HEK293 (cell line): Measurements from ENCODE around the gene CNKSR3.

ENCODE experiments used
- GLI2 ChIP-seq: fragments of 450-650 bp; formaldehyde crosslinking; IDR thresholded peaks from 2 replicates; pipeline ENCODE4; 2017; ENCODE audit warnings: missing biosample characterization, missing genetic modification characterization, low read depth, borderline replicate concordance
- HOXD13 ChIP-seq: sonication (generic); formaldehyde crosslinking; IDR thresholded peaks from 2 replicates; pipeline ENCODE4 v1.8.0; 2022; ENCODE audit warnings: missing genetic modification reagents, borderline replicate concordance
- KLF10 ChIP-seq: fragments of 450-650 bp; IDR thresholded peaks from 2 replicates; pipeline ENCODE4 v1.5.1; 2018; ENCODE audit warnings: missing biosample characterization, mild to moderate bottlenecking, missing genetic modification characterization
- KLF8 ChIP-seq: fragments of 450-650 bp; formaldehyde crosslinking; IDR thresholded peaks from 2 replicates; pipeline ENCODE4 v1.5.1; 2016; ENCODE audit warnings: missing biosample characterization, missing genetic modification characterization
- MEIS1 ChIP-seq: sonication (generic); formaldehyde crosslinking; IDR thresholded peaks from 2 replicates; pipeline ENCODE4 v1.8.1; 2022; ENCODE audit warnings: missing genetic modification reagents, mild to moderate bottlenecking, borderline replicate concordance
- REPIN1 ChIP-seq: fragments of 450-650 bp; formaldehyde crosslinking; IDR thresholded peaks from 2 replicates; pipeline ENCODE4 v1.5.1; 2017; ENCODE audit warnings: missing biosample characterization, missing genetic modification characterization, low read depth
- YY2 ChIP-seq: fragments of 450-650 bp; formaldehyde crosslinking; IDR thresholded peaks from 2 replicates; pipeline ENCODE4 v1.5.1; 2016; ENCODE audit warnings: missing biosample characterization, missing genetic modification characterization
- ZBTB1 ChIP-seq: fragments of 450-650 bp; formaldehyde crosslinking; IDR thresholded peaks from 2 replicates; pipeline ENCODE4 v1.5.1; 2016; ENCODE audit warnings: missing biosample characterization, missing genetic modification characterization
- ZBTB21 ChIP-seq: fragments of 450-650 bp; formaldehyde crosslinking; IDR thresholded peaks from 2 replicates; pipeline ENCODE4 v1.5.1; 2017; ENCODE audit warnings: missing biosample characterization, missing genetic modification characterization
- ZNF140 ChIP-seq: fragments of 450-650 bp; formaldehyde crosslinking; IDR thresholded peaks from 2 replicates; pipeline ENCODE4 v1.5.1; 2016; ENCODE audit warnings: missing biosample characterization, missing genetic modification characterization
- ZNF184 ChIP-seq: fragments of 450-650 bp; IDR thresholded peaks from 2 replicates; pipeline ENCODE4 v1.5.1; 2018; ENCODE audit warnings: missing biosample characterization, mild to moderate bottlenecking, missing genetic modification characterization
- ZNF19 ChIP-seq: fragments of 450-650 bp; formaldehyde crosslinking; IDR thresholded peaks from 2 replicates; pipeline ENCODE4; 2016; ENCODE audit warnings: missing biosample characterization, missing genetic modification characterization, low read depth
- ZNF2 ChIP-seq: fragments of 450-650 bp; formaldehyde crosslinking; IDR thresholded peaks from 2 replicates; pipeline ENCODE4 v1.5.1; 2016; ENCODE audit warnings: missing biosample characterization, missing genetic modification characterization
- ZNF214 ChIP-seq: fragments of 450-650 bp; formaldehyde crosslinking; IDR thresholded peaks from 2 replicates; pipeline ENCODE4 v1.5.1; 2017; ENCODE audit warnings: missing biosample characterization, mild to moderate bottlenecking, missing genetic modification characterization, borderline replicate concordance
- ZNF23 ChIP-seq: fragments of 450-650 bp; formaldehyde crosslinking; IDR thresholded peaks from 2 replicates; pipeline ENCODE4 v1.5.1; 2016; ENCODE audit warnings: missing biosample characterization, missing genetic modification characterization, borderline replicate concordance
- ZNF266 ChIP-seq: fragments of 450-650 bp; formaldehyde crosslinking; IDR thresholded peaks from 2 replicates; pipeline ENCODE4 v1.5.1; 2016; ENCODE audit warnings: missing biosample characterization, missing genetic modification characterization, low read depth
- ZNF350 ChIP-seq: fragments of 450-650 bp; formaldehyde crosslinking; IDR thresholded peaks from 2 replicates; pipeline ENCODE4 v1.5.0; 2017; ENCODE audit warnings: missing biosample characterization, mild to moderate bottlenecking, missing genetic modification characterization
- ZNF510 ChIP-seq: fragments of 450-650 bp; formaldehyde crosslinking; IDR thresholded peaks from 2 replicates; pipeline ENCODE4 v1.5.1; 2018; ENCODE audit warnings: mild to moderate bottlenecking, missing genetic modification characterization, missing biosample characterization; ENCODE audit not compliant: insufficient replicate concordance
- ZNF571 ChIP-seq: fragments of 450-650 bp; formaldehyde crosslinking; IDR thresholded peaks from 2 replicates; pipeline ENCODE4 v1.5.0; 2017; ENCODE audit warnings: missing biosample characterization, missing genetic modification characterization
- ZNF654 ChIP-seq: fragments of 450-650 bp; formaldehyde crosslinking; IDR thresholded peaks from 2 replicates; pipeline ENCODE4 v1.5.1; 2016; ENCODE audit warnings: low read depth, missing biosample characterization, missing genetic modification characterization
- TF ChIP-seq, protein P1 (sequence below): fragments of 450-650 bp; formaldehyde crosslinking; IDR thresholded peaks from 2 replicates; pipeline ENCODE4 v1.5.1; 2016; ENCODE audit warnings: missing biosample characterization, missing genetic modification characterization, borderline replicate concordance
- TF ChIP-seq, protein P2 (sequence below): fragments of 450-650 bp; formaldehyde crosslinking; IDR thresholded peaks from 2 replicates; pipeline ENCODE4; 2016; ENCODE audit warnings: missing biosample characterization, missing genetic modification characterization
- TF ChIP-seq, protein P3 (sequence below): fragments of 450-650 bp; formaldehyde crosslinking; IDR thresholded peaks from 2 replicates; pipeline ENCODE4 v1.5.0; 2017; ENCODE audit warnings: missing biosample characterization, missing genetic modification characterization, borderline replicate concordance
- TF ChIP-seq, protein P4 (sequence below): fragments of 450-650 bp; formaldehyde crosslinking; IDR thresholded peaks from 2 replicates; pipeline ENCODE4 v1.5.1; 2016; ENCODE audit warnings: missing biosample characterization, missing genetic modification characterization
- TF ChIP-seq, protein P5 (sequence below): fragments of 450-650 bp; formaldehyde crosslinking; IDR thresholded peaks from 2 replicates; pipeline ENCODE4 v1.5.1; 2016; ENCODE audit warnings: missing biosample characterization, missing genetic modification characterization
- TF ChIP-seq, protein P6 (sequence below): fragments of 450-650 bp; formaldehyde crosslinking; IDR thresholded peaks from 2 replicates; pipeline ENCODE4 v1.5.1; 2017; ENCODE audit warnings: missing biosample characterization, missing genetic modification characterization

The CNKSR3 gene

DNA sequence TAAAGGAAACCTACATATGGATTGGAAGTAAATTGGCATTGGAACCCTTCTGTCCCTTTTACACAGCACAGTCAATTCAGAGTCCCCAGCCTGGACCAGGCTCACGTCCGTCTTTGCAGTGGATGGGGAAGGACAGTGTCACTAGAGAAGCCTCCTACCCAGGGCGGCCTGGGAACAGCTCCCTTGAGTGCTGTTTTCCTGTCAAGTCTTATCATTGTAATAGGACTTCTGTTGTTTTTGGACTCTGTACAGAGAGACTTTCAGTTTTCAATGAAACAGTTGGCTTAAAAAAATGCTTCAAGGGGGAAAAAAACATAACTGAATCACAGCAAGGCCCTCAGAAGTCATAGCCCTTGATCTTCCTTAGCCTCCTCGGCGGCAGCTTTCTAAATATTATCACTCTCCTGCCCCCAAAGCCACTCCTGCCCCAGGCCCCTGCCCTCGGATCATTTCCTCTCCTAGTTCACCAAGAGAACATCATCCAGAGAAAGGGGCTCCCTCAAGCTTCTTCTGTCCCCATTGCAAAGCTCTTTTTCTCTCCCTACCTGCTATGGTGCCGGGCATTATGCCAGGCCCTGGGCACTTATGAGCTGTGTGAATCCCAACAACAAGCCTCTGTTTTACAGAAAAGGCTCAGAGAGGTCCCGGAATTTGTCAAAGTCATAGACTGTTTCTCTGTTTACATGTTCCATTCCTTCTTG, 37.8 kb upstream of the CNKSR3 start (continued):
- TF ChIP-seq, protein P1, sequence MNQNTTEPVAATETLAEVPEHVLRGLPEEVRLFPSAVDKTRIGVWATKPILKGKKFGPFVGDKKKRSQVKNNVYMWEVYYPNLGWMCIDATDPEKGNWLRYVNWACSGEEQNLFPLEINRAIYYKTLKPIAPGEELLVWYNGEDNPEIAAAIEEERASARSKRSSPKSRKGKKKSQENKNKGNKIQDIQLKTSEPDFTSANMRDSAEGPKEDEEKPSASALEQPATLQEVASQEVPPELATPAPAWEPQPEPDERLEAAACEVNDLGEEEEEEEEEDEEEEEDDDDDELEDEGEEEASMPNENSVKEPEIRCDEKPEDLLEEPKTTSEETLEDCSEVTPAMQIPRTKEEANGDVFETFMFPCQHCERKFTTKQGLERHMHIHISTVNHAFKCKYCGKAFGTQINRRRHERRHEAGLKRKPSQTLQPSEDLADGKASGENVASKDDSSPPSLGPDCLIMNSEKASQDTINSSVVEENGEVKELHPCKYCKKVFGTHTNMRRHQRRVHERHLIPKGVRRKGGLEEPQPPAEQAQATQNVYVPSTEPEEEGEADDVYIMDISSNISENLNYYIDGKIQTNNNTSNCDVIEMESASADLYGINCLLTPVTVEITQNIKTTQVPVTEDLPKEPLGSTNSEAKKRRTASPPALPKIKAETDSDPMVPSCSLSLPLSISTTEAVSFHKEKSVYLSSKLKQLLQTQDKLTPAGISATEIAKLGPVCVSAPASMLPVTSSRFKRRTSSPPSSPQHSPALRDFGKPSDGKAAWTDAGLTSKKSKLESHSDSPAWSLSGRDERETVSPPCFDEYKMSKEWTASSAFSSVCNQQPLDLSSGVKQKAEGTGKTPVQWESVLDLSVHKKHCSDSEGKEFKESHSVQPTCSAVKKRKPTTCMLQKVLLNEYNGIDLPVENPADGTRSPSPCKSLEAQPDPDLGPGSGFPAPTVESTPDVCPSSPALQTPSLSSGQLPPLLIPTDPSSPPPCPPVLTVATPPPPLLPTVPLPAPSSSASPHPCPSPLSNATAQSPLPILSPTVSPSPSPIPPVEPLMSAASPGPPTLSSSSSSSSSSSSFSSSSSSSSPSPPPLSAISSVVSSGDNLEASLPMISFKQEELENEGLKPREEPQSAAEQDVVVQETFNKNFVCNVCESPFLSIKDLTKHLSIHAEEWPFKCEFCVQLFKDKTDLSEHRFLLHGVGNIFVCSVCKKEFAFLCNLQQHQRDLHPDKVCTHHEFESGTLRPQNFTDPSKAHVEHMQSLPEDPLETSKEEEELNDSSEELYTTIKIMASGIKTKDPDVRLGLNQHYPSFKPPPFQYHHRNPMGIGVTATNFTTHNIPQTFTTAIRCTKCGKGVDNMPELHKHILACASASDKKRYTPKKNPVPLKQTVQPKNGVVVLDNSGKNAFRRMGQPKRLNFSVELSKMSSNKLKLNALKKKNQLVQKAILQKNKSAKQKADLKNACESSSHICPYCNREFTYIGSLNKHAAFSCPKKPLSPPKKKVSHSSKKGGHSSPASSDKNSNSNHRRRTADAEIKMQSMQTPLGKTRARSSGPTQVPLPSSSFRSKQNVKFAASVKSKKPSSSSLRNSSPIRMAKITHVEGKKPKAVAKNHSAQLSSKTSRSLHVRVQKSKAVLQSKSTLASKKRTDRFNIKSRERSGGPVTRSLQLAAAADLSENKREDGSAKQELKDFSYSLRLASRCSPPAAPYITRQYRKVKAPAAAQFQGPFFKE (tag by site-specific recombination), result no peak
- TF ChIP-seq KLF8 (tag by site-specific recombination), result peak; percentile 82
- TF ChIP-seq, protein P2, sequence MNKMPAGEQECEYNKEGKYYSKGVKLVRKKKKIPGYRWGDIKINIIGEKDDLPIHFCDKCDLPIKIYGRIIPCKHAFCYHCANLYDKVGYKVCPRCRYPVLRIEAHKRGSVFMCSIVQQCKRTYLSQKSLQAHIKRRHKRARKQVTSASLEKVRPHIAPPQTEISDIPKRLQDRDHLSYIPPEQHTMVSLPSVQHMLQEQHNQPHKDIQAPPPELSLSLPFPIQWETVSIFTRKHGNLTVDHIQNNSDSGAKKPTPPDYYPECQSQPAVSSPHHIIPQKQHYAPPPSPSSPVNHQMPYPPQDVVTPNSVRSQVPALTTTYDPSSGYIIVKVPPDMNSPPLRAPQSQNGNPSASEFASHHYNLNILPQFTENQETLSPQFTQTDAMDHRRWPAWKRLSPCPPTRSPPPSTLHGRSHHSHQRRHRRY (tag by site-specific recombination), result no peak
- TF ChIP-seq ZNF214 (tag by site-specific recombination), result no peak; the same call in 1 of the 2 replicates
- TF ChIP-seq MEIS1 (CRISPR knock-in tag), result no peak
- peak; percentile 6 for TF ChIP-seq ZNF510 (tag by site-specific recombination)
- no peak for TF ChIP-seq ZNF23 (tag by site-specific recombination)
- no peak for TF ChIP-seq REPIN1 (tag by site-specific recombination)
- TF ChIP-seq ZNF571, result no peak
- TF ChIP-seq ZNF654 (tag by site-specific recombination), result no peak
- peak; percentile 71 for TF ChIP-seq KLF10 (tag by site-specific recombination)
- TF ChIP-seq, protein P3, sequence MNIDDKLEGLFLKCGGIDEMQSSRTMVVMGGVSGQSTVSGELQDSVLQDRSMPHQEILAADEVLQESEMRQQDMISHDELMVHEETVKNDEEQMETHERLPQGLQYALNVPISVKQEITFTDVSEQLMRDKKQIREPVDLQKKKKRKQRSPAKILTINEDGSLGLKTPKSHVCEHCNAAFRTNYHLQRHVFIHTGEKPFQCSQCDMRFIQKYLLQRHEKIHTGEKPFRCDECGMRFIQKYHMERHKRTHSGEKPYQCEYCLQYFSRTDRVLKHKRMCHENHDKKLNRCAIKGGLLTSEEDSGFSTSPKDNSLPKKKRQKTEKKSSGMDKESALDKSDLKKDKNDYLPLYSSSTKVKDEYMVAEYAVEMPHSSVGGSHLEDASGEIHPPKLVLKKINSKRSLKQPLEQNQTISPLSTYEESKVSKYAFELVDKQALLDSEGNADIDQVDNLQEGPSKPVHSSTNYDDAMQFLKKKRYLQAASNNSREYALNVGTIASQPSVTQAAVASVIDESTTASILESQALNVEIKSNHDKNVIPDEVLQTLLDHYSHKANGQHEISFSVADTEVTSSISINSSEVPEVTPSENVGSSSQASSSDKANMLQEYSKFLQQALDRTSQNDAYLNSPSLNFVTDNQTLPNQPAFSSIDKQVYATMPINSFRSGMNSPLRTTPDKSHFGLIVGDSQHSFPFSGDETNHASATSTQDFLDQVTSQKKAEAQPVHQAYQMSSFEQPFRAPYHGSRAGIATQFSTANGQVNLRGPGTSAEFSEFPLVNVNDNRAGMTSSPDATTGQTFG, result no peak
- TF ChIP-seq ZNF2, result peak; percentile 45; the same call in 1 of the 2 replicates
- no peak for TF ChIP-seq ZNF350 (tag by site-specific recombination)
- no peak for TF ChIP-seq ZNF19 (tag by site-specific recombination)
- TF ChIP-seq HOXD13 (CRISPR knock-in tag), result no peak
- no peak for TF ChIP-seq ZNF266 (tag by site-specific recombination)
- peak; percentile 56; the same call in 1 of the 2 replicates for TF ChIP-seq ZNF184
- TF ChIP-seq, protein P4, sequence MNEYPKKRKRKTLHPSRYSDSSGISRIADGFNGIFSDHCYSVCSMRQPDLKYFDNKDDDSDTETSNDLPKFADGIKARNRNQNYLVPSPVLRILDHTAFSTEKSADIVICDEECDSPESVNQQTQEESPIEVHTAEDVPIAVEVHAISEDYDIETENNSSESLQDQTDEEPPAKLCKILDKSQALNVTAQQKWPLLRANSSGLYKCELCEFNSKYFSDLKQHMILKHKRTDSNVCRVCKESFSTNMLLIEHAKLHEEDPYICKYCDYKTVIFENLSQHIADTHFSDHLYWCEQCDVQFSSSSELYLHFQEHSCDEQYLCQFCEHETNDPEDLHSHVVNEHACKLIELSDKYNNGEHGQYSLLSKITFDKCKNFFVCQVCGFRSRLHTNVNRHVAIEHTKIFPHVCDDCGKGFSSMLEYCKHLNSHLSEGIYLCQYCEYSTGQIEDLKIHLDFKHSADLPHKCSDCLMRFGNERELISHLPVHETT, result peak; percentile 86
- no peak for TF ChIP-seq ZNF140 (tag by site-specific recombination)
- peak; percentile 73; the same call in 1 of the 2 replicates for TF ChIP-seq GLI2
- TF ChIP-seq YY2 (tag by site-specific recombination), result no peak
- no peak for TF ChIP-seq ZBTB1
- TF ChIP-seq ZBTB21, result no peak
- TF ChIP-seq, protein P5, sequence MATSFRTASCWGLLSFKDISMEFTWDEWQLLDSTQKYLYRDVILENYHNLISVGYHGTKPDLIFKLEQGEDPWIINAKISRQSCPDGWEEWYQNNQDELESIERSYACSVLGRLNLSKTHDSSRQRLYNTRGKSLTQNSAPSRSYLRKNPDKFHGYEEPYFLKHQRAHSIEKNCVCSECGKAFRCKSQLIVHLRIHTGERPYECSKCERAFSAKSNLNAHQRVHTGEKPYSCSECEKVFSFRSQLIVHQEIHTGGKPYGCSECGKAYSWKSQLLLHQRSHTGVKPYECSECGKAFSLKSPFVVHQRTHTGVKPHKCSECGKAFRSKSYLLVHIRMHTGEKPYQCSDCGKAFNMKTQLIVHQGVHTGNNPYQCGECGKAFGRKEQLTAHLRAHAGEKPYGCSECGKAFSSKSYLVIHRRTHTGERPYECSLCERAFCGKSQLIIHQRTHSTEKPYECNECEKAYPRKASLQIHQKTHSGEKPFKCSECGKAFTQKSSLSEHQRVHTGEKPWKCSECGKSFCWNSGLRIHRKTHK, result no peak
- TF ChIP-seq, protein P6, sequence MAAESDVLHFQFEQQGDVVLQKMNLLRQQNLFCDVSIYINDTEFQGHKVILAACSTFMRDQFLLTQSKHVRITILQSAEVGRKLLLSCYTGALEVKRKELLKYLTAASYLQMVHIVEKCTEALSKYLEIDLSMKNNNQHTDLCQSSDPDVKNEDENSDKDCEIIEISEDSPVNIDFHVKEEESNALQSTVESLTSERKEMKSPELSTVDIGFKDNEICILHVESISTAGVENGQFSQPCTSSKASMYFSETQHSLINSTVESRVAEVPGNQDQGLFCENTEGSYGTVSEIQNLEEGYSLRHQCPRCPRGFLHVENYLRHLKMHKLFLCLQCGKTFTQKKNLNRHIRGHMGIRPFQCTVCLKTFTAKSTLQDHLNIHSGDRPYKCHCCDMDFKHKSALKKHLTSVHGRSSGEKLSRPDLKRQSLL, result no peak
